ENCODE measurements around the gene PTPRK. TPM values are rescaled to one million over a fixed set of nuclear protein-coding genes. Genes with fewer than 3 reads are reported as not detected.

The PTPRK gene
- total and polyA plus RNA-seq, 2 of the 13 experiments (the other 11 are each of a cell fraction or from before 2014, with no cell fraction given), result 43.6 to 98.3 TPM

- TF ChIP-seq ZFP1 (CRISPR knock-in tag; IDR thresholded peaks at IDR 0.05) (no peak), ZMAT5 (CRISPR knock-in tag; IDR thresholded peaks at IDR 0.05; ENCODE audit: borderline replicate concordance, low read depth) (no peak), KMT2B (CRISPR knock-in tag; IDR thresholded peaks at IDR 0.05) (peak; percentile 85), TSC22D2 (CRISPR knock-in tag; IDR thresholded peaks at IDR 0.05; ENCODE audit: borderline replicate concordance) (peak; percentile 85; the same call in 1 of the 2 replicates), ZNF276 (CRISPR knock-in tag; IDR thresholded peaks at IDR 0.05; ENCODE audit: low read depth) (no peak; the same call in 1 of the 2 replicates), ZNF354B (CRISPR knock-in tag; IDR thresholded peaks at IDR 0.05) (no peak), ZBTB7B (CRISPR knock-in tag; IDR thresholded peaks at IDR 0.05) (no peak), ZBED4 (CRISPR knock-in tag; IDR thresholded peaks at IDR 0.05; ENCODE audit: borderline replicate concordance) (no peak), ZBTB21 (CRISPR knock-in tag; IDR thresholded peaks at IDR 0.05) (no peak), TCF7L2 (IDR thresholded peaks at IDR 0.05; ENCODE audit: low read depth, low read length) (no peak), ZNF10 (CRISPR knock-in tag; IDR thresholded peaks at IDR 0.05; ENCODE audit: borderline replicate concordance, low read depth) (no peak), TEF (CRISPR knock-in tag; IDR thresholded peaks at IDR 0.05) (0 out of 2 replicates have a peak, but pooled peaks have one; percentile 72), THRA (CRISPR knock-in tag; IDR thresholded peaks at IDR 0.05; ENCODE audit: borderline replicate concordance) (0 out of 2 replicates have a peak, but pooled peaks have one; percentile 18)
- TF ChIP-seq, protein P1, sequence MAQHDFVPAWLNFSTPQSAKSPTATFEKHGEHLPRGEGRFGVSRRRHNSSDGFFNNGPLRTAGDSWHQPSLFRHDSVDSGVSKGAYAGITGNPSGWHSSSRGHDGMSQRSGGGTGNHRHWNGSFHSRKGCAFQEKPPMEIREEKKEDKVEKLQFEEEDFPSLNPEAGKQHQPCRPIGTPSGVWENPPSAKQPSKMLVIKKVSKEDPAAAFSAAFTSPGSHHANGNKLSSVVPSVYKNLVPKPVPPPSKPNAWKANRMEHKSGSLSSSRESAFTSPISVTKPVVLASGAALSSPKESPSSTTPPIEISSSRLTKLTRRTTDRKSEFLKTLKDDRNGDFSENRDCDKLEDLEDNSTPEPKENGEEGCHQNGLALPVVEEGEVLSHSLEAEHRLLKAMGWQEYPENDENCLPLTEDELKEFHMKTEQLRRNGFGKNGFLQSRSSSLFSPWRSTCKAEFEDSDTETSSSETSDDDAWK (CRISPR knock-in tag; IDR thresholded peaks at IDR 0.05), result no peak
These were observed at the start of gene PTPRK (continued) for GRCh38 chr6:128520436-128521281.

Measured in HepG2 (cell line).